AG04450 (cell line): ENCODE measurements around the gene RUSC1. TPM values are rescaled to one million over a fixed set of nuclear protein-coding genes. Genes with fewer than 3 reads are reported as not detected.
"Not testable (repeated sequence)": the region's sequence is repeated elsewhere in the genome, so short reads cannot be mapped to it uniquely, and the experiment has no call there.

Experiments used
- CTCF ChIA-PET: fragments of 300-600, 350-600 bp; formaldehyde crosslinking; extraction: SDS; loops from one replicate; lab custom pipeline; 2022; ENCODE audit warnings: antibody characterized with exemption, inconsistent platforms; lab: Charles Lee
- POLR2A ChIA-PET: fragments of 350-600 bp; formaldehyde crosslinking; extraction: SDS; loops from one replicate; lab custom pipeline; 2021; ENCODE audit warnings: antibody characterized with exemption, inconsistent platforms; lab: Yijun Ruan, JAX
- DNase-seq: peaks from one replicate; pipeline ENCODE4 v3.0.0-alpha.2; 2011; ENCODE audit warnings: low read depth, low spot score
- H3K27ac ChIP-seq: one replicate; pipeline ENCODE4 v1.5.1; 2012; ENCODE audit warnings: low read depth, low read length, control low read depth
- H3K27me3 ChIP-seq: one replicate; pipeline ENCODE4 v1.6.0; 2012; ENCODE audit warnings: low read length; ENCODE audit not compliant: control insufficient read depth, insufficient read depth
- H3K4me3 ChIP-seq: 2 replicates; pipeline ENCODE4 v1.5.1; 2011; ENCODE audit warnings: mild to moderate bottlenecking, low read depth, low read length, control low read depth
- H3K9me3 ChIP-seq: 2 replicates; pipeline ENCODE4 v1.5.1; 2012; ENCODE audit warnings: low read length; ENCODE audit not compliant: control insufficient read depth, insufficient read depth
- CTCF ChIP-seq: IDR thresholded peaks from 2 replicates; pipeline ENCODE4 v1.5.1; 2011; ENCODE audit warnings: low read depth, low read length, control low read depth, inconsistent platforms
- polyA plus RNA-seq: library from polyadenylated mRNA; depleted of rRNA; stranded (reverse); fragments of >200 nt; gene quantifications from 2 replicates; pipeline ENCODE4 v1.2.3, GENCODE V29; 2011

RUSC1 gene
- polyA plus RNA-seq, 1 experiment, result 20.9 TPM

GRCh38 chr1:155287987-155288543 is 32.6 kb upstream of the RUSC1 start:
- ChIA-PET POLR2A (interaction anchor here (0.5 kb wide), 1 partner anchor 15 kb away, joined by 3 read pairs; the partner anchor contains the start of gene CLK2), CTCF (no interaction called here)
- DNase-seq, result no peak
- H3K4me3 ChIP-seq, result no peak overlapping the region
- no peak overlapping the region for H3K27ac ChIP-seq
- H3K9me3 ChIP-seq, result no peaks in the 10 kb centered on the region
- TF ChIP-seq CTCF, result no peak
- peaks cover 14% of the 10 kb centered on the region for H3K27me3 ChIP-seq

- H3K27ac ChIP-seq, CTCF ChIA-PET, DNase-seq, POLR2A ChIA-PET, H3K9me3 ChIP-seq, H3K4me3 ChIP-seq: not testable (repeated sequence)
- H3K27me3 ChIP-seq, result peaks cover 39% of the 10 kb centered on the region
Measured at GRCh38 chr1:155291006-155291405, 29.7 kb upstream of the RUSC1 start.

- ChIA-PET CTCF (interaction anchor here (1.8 kb wide), 1 partner anchor 42 kb away, joined by 8 read pairs; no protein-coding TSS in a partner anchor), POLR2A (no interaction called here)
- Histone ChIP-seq H3K4me3 (no peak overlapping the region), H3K27me3 (peaks cover 56% of the 10 kb centered on the region), H3K9me3 (no peaks in the 10 kb centered on the region; the same call in 1 of the 2 replicates), H3K27ac (no peak overlapping the region)
- no peak for TF ChIP-seq CTCF
- no peak for DNase-seq
Measured at GRCh38 chr1:155293086-155293749, 27.5 kb upstream of the RUSC1 start.

- CTCF ChIA-PET, result interaction anchor here (0.8 kb wide), 1 partner anchor 101 kb away, joined by 3 read pairs; no protein-coding TSS in a partner anchor
- H3K27me3 ChIP-seq, result peaks cover 56% of the 10 kb centered on the region
Measured at GRCh38 chr1:155294520-155295182, 26.0 kb upstream of the RUSC1 start.

More at GRCh38 chr1:155294520-155295182, 26.0 kb upstream of the RUSC1 start:
- H3K9me3 ChIP-seq, result no peaks in the 10 kb centered on the region; the same call in 1 of the 2 replicates
- no peak overlapping the region for H3K27ac ChIP-seq
- no peak overlapping the region for H3K4me3 ChIP-seq
- POLR2A ChIA-PET, result no interaction called here
- no peak for DNase-seq
- no peak for TF ChIP-seq CTCF
